Left lung (tissue), 10 donors: Measurements from ENCODE around the gene CCDC6. TPM values are rescaled to one million over a fixed set of nuclear protein-coding genes. Genes with fewer than 3 reads are reported as not detected.

ENCODE experiments used
- ATAC-seq: fragments of 200-7000 bp; cut with Tn5 transposase; one replicate; pipeline ENCODE4 v1.9.1; 2020; ENCODE audit warnings: moderate library complexity
- DNase-seq, 4 donors: peaks; one replicate each; pipeline ENCODE4 v3.0.0-alpha.2; 2013 to 2020
- H3K27ac ChIP-seq, 2 donors: fragments of 200-600 bp; sonication (generic) in 1 of 2; one replicate each; pipeline versions ENCODE4 v1.5.0 to v1.8.0; 2020 to 2021
- H3K27me3 ChIP-seq, 2 donors: fragments of 200-600 bp; sonication (generic) in 1 of 2; one replicate each; pipeline versions ENCODE4 v1.5.0 to v1.8.0; 2020 to 2021
- H3K36me3 ChIP-seq, 2 donors: fragments of 200-600 bp; sonication (generic) in 1 of 2; one replicate each; pipeline versions ENCODE4 v1.5.0 to v1.8.0; 2020 to 2021
- H3K4me1 ChIP-seq, 2 donors: fragments of 200-600 bp; one replicate each; pipeline ENCODE4 v1.8.0; 2021
- H3K4me3 ChIP-seq, 2 donors: fragments of 200-600 bp; sonication (generic) in 1 of 2; one replicate each; pipeline versions ENCODE4 v1.5.0 to v1.8.0; 2020 to 2021; ENCODE audit warnings: mild to moderate bottlenecking in 1 of 2
- H3K9me3 ChIP-seq, 2 donors: fragments of 200-600 bp; sonication (generic) in 1 of 2; one replicate each; pipeline versions ENCODE4 v1.5.0 to v1.8.0; 2020 to 2021
- CTCF ChIP-seq, 2 donors: fragments of 200-600 bp; sonication (generic) in 1 of 2; IDR thresholded peaks; one replicate each; pipeline versions ENCODE4 v1.5.0 to v1.8.0; 2021; ENCODE audit warnings: antibody characterized with exemption in 2 of 2
- intact Hi-C, 2 donors: fragments of 100-400 bp; cut with DNase I; formaldehyde crosslinking; loops; one replicate each; pipeline versions ENCODE4 v1.11.2 to v1.14.2; 2022
- polyA plus RNA-seq, 6 donors: library from polyadenylated mRNA; unstranded; fragments of 120-200 nt; gene quantifications; one replicate each; pipeline ENCODE4 v1.2.1, GENCODE V29; 2013; ENCODE audit not compliant: insufficient read length in 6 of 6
- total RNA-seq, 2 donors: library from RNA; stranded (reverse); fragmentation: NEBNext Ultra II Directional; extraction: Animal tissue kit (Norgen Biotek cat#: 25700); gene quantifications; one replicate each; pipeline ENCODE4 v1.2.1, GENCODE V29; 2021
- donor health status: DM: no; HTN: yes; CAD: no.
- donor health status: DM: no; HTN: no; CAD: no.

CCDC6 gene
- total and polyA plus RNA-seq, 8 donors, result 32.1 to 76.6 (median 44.4) TPM

GRCh38 chr10:59945991-59946390 is 39.6 kb upstream of the CCDC6 start:
- H3K27ac ChIP-seq, result no peak overlapping the region
- intact Hi-C loops, result no loop called here
- no peaks in the 10 kb centered on the region for H3K4me1 ChIP-seq
- peaks cover 0 to 5% of the 10 kb centered on the region in 2 donors for H3K27me3 ChIP-seq
- H3K9me3 ChIP-seq, result no peaks in the 10 kb centered on the region
- ATAC-seq, result no peak
- no peak for DNase-seq
- H3K36me3 ChIP-seq, result no peaks in the 10 kb centered on the region
- TF ChIP-seq CTCF (IDR thresholded peaks at IDR 0.05), result no peak
- no peak overlapping the region for H3K4me3 ChIP-seq

GRCh38 chr10:59945590-59945989 is 39.2 kb upstream of the CCDC6 start:
- Histone ChIP-seq H3K27me3 (peaks cover 0 to 5% of the 10 kb centered on the region in 2 donors), H3K4me1 (no peaks in the 10 kb centered on the region), H3K27ac (no peak overlapping the region), H3K36me3 (no peaks in the 10 kb centered on the region), H3K9me3 (no peaks in the 10 kb centered on the region), H3K4me3 (no peak overlapping the region)
- TF ChIP-seq CTCF (IDR thresholded peaks at IDR 0.05), result no peak
- intact Hi-C loops, result no loop called here
- DNase-seq (no peak), ATAC-seq (no peak)

GRCh38 chr10:59944339-59944935 is 38.1 kb upstream of the CCDC6 start:
- no peak overlapping the region for H3K27ac ChIP-seq
- H3K36me3 ChIP-seq, result no peaks in the 10 kb centered on the region
- ATAC-seq (no peak), DNase-seq (no peak)
- no peak overlapping the region for H3K4me3 ChIP-seq
- H3K27me3 ChIP-seq, result peaks cover 0 to 5% of the 10 kb centered on the region in 2 donors
- H3K4me1 ChIP-seq, result no peaks in the 10 kb centered on the region
- intact Hi-C loops, result no loop called here
- no peak for TF ChIP-seq CTCF (IDR thresholded peaks at IDR 0.05)
- H3K9me3 ChIP-seq, result no peaks in the 10 kb centered on the region

- Histone ChIP-seq H3K36me3 (no peaks in the 10 kb centered on the region), H3K27me3 (peaks cover 0 to 5% of the 10 kb centered on the region in 2 donors), H3K27ac (no peak overlapping the region), H3K4me1 (no peaks in the 10 kb centered on the region), H3K9me3 (no peaks in the 10 kb centered on the region), H3K4me3 (no peak overlapping the region)
- ATAC-seq, result no peak
- no peak for DNase-seq
- intact Hi-C loops, result no loop called here
- no peak for TF ChIP-seq CTCF (IDR thresholded peaks at IDR 0.05)
These were observed 36.2 kb upstream of the CCDC6 start for GRCh38 chr10:59942556-59942955.

- intact Hi-C loops, result no loop called here
- DNase-seq, result no peak
- no peak for ATAC-seq
- no peak for TF ChIP-seq CTCF (IDR thresholded peaks at IDR 0.05)
- no peak overlapping the region for H3K27ac ChIP-seq
- no peaks in the 10 kb centered on the region for H3K36me3 ChIP-seq
- no peak overlapping the region for H3K4me3 ChIP-seq
- H3K4me1 ChIP-seq, result no peaks in the 10 kb centered on the region
- H3K27me3 ChIP-seq, result no peaks in the 10 kb centered on the region
- no peaks in the 10 kb centered on the region for H3K9me3 ChIP-seq
These were observed 31.4 kb upstream of the CCDC6 start for GRCh38 chr10:59937720-59938119.
